Stimulated activated CD4-positive, alpha-beta T cell treated with anti-CD3 and anti-CD28 coated beads, Interleukin-2, amount 100 ng/mL, for 24 hours (primary cell): ENCODE measurements around the gene PSAP.

Source experiments
- DNase-seq, 2 donors: peaks; one replicate each; pipeline ENCODE4 v3.0.0-alpha.2; 2020

Gene PSAP

DNA sequence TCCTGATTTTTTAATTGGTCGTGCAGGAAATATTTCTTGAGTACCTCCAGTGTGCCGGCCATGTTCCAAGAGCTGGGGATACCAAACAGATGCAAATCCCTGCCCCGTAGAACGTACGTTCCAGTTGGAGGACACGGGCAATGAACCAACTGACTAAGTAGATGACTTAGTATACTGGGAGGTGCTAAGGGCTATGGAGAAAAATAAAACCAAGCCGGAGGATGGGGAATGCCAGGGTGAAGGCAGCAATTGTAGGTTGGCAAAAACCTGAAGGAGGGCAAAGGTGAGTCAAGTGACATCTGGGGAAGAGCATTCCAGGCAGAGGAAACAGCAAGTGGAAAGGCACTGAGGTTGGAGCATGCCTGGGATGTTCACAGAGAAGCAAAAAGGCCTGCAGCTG lies 70.9 kb downstream of the PSAP start:
- no peak for DNase-seq

DNA sequence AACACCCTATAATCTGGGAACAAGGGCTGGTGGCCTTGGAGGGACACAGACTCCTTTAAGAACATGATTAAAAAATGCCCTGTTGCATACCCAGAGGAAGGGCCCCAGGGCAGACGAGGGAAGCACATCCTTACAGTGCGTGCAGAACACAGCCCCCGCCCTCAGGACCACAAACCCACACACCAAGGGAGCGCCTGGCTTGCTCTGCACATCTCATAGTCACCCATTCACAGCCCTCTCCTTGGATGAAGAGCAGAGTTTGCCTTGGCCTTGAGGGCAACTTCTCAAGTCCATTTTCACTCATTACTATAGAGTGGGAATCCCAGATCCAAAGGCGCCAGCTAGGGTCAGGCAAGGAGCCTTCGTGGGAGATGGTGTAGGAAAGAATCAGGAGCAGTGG lies 71.4 kb downstream of the PSAP start:
- DNase-seq: no peak

DNA sequence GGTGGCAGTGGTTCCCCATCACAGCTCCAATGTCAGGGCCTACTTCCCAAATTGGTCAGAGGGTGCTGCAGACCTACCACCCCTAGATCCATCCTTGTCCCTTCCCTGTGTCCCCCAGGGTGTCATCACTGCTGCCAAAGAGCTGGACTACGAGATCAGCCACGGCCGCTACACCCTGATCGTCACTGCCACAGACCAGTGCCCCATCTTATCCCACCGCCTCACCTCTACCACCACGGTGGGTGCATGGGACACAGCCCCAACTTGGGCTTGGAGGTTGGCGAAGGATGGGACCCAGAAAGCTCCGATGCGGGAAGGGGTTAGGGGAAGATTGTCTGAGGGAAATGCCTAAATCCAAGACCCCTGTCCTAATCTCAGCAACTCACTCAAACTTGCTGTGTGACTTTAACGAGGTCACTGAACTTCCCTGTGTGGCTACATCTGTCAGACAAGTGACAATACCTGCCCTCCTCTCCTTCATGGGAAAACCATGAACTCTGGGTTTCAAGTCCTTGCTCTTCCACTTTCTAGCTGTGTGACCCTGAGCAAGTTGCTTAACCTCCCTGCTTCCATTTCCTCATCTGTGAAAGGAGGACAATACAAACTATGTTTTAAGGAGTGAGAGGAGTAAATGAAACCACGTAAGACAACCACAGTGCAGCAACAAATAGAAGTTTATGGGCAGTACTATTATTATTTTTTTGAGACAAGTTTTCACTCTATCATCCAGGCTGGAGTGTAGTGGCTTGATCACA lies 72.8 kb downstream of the PSAP start:
- DNase-seq: no peak

DNA sequence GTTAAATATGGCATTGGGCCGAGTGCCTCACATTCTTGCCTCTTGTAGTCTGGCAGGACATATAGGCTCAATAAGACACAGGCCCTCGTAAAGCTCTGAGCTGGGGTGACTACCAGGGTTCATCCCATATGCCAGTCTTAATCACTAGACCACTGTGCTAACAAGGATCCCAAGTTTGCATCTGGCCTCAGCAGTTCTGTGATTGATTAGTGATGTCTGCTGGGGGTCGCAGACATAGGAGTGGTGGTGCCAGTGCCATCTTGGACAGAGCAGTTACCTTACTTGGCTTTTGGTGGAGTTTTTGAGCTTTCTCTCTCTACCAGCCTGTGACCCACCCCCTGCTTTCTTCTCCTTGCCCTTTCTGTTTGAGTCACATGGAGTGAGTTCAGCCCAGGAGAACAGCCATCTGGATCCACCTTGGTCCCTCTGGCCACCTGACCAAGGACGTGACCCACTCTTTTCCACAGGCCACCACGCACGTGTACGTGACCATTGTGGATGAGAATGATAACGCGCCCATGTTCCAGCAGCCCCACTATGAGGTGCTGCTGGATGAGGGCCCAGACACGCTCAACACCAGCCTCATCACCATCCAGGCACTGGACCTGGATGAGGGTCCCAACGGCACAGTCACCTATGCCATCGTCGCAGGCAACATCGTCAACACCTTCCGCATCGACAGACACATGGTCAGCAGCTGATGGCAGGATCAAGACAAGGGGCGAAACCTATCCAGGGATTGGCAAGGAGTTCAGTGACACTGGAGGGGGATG lies 73.7 kb downstream of the PSAP start:
- DNase-seq: no peak

DNA sequence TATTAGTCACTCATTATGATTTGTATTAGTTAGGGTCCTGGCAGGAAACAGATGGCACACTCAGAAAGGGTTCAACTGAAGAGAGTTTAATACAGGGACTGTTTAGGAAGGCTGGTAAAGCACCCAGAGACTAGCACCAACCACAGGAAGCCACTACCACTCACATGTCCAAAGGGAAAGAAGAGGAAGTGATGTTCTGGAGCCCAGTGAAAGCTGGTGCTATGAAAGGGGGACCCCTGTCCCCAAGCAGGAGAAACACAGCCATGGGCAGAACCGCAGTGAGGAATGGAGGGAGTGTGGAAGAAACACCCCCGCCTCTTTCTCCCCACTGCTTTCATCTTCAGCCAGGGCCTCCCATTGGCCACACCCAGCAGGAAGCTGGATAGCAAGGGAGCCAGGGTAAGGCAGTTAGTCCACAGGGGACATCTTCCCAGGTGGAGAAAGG lies 74.5 kb downstream of the PSAP start:
- DNase-seq: no peak

DNA sequence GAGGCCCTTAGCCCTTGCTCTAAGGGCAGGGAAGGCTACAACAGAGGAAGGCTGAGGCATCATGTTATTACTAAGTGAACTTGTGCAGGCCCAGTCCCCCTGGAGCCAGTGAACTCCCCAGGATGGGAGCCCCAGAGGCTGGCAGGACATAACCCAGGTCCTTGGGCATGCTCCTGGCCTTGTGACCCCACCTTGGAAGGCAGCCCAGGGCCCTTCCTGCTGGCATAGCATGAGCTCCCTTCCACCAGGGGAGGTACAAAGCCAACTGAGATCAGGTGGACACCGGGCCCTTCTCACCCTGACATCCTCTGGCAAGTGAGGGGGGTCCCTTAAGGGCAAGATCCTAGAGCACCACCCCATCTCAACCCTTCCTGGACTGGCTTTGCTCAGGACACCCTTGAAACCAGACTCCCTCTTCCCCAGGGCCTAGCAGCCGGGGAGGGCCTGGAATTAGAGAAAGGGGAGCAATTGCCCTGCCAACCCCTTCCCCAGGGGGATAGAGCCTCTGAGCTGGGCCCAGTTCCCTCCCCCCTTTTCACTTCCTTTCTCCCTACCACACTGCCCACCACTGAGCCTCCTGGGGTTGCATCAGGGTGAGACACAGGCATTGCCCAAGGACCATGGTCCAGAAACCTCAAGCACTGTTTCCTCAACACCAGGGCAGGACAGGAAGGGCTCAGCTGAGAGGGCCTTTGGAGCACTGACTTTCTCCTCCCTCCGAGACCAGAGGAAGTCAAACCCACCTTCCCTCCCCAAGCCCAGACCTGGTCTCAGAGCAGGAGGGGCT lies 75.9 kb downstream of the PSAP start:
- DNase-seq: no peak

DNA sequence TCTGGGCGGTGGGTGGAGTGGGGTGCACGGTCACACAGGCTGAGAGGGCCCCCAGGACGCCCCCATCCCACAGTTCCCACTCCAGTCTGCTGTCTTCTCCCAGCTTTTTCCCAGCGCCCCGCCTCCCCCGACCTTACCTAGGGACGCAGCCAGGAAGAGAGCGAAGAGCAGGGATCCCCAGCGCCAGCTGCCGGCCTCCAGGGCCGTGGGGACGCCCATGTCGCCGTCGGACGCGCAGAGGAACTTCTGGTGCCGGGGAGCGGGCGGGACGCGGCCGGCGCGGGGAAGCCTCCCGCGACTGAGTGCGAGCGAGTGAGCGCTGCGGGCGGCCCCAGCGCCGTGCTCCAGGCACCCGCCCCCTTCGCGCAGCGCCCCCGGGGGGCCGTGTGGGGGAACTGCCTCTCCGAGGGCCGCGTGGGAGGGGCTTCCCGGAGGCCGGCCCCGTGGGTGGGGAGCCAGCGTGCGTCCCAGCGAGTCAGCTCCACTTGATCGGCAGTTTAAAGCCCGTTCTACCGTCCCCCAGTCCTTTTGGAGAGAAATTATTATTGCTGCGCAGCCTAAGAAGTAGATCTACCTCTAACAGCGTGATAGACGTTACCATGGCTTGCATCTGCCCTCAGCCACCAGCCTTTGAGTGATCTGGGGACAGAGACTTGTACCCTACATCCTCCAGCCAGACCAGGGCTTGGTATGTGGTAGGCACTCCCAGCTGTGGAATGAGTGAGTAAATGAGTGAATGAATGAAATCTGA lies 77.7 kb downstream of the PSAP start, which contains the start of gene VSIR:
VSIR (minus strand) TSS at position 300 of the 751 bp plus-strand sequence; CDS start at position 219, 81 bp downstream.
- peak; percentile 96 to 98 for DNase-seq

DNA sequence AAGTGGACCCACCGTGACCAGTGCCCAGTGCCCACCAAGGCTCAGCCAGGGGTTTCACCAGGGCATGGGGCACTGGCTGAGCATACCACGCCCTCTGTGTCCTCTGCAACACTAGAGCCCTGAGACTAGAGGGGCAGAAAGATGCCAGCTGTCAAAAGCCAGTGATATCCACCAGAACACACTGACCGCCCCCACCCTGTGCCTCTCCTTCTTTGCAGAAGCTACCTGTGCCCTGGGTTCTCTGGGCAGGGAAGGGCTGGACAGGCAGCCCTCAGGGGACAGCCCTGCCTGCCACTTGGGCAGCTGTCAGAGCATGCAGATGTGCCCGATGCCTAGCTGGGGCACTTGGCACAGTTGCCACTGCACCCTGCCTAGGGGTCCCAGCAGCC lies 78.2 kb downstream of the PSAP start:
- DNase-seq: peak in 1 of 2 donors; percentile 28

DNA sequence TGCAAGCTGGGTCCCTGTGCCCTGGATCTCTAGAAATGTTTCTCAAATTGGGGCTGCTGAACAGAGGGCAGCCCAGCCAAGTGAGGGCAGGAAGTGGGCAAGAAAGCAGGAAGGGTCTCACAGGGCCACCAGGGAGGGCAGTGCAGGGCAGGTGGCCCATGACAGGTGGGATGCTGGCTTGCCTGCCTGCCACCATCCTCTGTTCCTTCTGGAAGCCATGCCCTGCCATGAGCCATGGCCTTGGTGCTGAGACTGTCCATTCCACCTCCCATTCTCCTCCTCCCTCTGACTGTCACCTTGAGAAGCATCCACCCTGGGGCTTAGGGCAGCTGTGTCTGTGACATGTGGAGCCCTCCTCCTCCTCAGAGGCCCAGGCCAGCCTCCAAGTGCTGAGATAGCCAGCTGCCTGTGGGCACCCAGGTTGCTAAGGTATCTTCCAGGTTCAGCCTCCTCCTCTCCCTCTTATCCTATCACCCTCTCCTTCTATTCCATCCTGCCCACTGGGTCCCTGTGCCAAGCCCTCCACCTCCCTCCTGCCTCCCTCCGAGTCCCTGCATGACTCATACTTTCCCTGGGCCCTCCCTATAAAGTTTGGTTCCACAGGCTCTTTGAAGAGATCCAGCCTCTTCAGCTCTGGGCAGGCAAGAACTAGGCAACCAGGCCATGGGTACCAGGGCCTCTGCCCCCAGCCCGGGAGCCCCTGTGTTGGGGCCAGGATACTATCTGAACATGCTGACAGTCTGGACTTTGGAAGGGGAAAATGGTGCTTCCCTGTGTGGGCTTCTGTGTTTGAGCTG lies 79.0 kb downstream of the PSAP start:
- DNase-seq: peak in 1 of 2 donors; percentile 49

DNA sequence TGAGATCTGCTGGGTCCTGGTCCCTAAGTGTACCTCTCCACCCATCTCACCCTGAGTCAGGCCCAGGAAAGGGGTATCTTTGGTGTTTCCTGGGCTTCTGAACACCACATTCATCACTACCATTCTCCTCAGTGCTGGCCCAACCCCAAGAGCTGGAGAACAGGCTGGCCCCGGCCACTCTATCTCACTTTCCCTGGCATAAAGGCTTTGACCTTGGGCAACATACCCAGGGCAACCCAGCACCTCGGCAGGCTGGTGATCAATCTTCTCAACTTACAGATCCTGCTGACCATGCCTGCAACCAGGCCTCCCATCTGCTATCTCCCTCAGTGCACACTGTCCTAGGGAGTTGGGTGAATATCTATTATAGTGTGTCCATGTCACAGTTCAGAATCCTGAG lies 79.8 kb downstream of the PSAP start:
- peak in 1 of 2 donors; percentile 12 for DNase-seq

DNA sequence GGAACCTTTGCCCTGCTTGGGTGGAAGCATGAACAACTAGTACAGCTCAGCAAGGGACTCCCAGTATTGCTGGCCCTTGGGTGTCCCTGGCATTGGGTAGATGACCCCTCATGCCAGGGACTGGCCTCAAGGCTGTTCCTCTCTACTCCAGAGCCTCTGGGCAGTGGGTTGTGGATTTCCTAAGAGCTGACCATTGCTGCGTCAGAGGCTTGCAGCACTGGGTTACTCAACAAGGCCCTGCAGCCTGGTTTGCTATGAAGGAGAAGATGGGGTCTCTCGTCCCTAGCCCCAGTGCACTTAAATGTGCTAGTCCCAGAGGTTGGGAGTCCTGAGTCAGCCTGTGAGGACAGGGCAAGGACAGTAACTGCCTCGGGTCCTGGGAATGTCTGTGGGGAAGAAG lies 80.3 kb downstream of the PSAP start:
- DNase-seq: peak in 1 of 2 donors; percentile 6

DNA sequence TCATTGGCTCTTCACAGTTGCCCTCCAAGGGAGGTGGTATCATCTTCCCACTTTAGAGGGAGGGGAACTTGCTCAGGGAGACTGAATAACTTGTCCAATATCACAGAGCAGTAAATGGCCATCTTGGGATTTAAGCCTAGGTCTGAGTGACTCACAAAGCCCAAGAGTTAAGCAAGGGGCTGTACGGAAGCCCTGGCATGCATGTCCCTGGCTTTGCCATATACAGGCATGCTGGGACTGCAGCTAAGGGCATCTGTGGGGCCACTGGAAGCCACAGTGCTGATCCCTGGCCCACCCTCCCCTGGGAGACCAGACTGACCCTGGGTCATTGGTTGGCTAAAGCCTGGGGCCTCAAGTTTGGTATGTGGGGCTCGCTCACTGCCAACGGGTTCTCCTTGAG lies 80.8 kb downstream of the PSAP start:
- no peak for DNase-seq

DNA sequence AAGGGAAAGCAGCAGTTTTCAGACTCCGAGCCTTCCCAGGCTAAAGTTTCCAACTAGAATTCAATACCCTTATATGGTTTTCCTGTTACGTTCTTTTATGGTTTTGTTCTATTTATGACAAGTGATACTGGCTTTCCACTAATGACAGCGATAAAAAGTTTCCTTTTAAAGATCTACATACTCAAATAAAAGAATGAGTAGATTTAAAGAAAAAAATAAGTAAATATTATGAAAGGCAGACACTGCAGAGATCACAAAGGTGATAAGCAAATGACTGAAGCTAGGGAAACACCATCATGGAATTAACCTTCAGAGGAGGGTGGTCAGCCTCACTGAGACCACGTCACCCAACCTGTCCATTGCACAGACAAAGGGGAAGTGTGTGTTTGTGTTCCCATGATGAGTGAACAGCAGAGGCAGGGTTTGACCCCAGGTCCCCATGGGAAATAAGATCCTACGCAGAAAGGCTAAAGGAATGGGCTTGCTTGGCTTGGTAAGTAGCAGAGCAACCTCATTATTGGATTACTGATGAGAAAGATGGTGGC lies 81.7 kb downstream of the PSAP start:
- peak in 1 of 2 donors; percentile 26 for DNase-seq

DNA sequence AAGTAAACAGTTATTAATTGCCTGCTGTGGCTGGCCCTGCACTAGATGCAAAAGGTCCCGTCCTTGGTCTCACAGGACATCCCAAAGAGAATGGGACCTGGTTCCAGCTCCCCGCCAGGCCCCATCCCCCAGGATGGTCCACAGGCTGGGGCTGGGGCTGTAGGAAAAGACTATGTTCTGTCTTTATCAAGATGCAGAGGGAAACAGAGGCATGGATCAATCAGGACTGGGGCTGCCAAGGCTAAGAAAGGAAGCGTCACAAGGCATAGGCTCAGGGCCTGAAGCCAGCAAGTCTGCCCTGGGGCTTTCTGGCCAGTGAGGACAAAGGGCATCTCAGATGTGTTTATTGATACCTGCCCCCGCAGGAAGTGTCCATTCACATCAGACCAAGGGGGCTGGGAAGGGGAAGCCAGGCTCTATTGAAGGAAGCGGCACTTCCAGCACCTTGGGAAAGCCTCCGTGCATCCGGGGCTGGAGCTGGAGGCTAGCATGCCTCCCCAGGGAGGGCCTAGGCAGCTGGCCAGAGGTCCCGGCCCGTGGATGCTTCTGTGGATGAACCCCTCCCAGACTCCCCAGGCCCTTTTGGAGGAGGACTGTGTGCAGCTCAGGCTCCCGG lies 83.5 kb downstream of the PSAP start:
- DNase-seq: no peak

DNA sequence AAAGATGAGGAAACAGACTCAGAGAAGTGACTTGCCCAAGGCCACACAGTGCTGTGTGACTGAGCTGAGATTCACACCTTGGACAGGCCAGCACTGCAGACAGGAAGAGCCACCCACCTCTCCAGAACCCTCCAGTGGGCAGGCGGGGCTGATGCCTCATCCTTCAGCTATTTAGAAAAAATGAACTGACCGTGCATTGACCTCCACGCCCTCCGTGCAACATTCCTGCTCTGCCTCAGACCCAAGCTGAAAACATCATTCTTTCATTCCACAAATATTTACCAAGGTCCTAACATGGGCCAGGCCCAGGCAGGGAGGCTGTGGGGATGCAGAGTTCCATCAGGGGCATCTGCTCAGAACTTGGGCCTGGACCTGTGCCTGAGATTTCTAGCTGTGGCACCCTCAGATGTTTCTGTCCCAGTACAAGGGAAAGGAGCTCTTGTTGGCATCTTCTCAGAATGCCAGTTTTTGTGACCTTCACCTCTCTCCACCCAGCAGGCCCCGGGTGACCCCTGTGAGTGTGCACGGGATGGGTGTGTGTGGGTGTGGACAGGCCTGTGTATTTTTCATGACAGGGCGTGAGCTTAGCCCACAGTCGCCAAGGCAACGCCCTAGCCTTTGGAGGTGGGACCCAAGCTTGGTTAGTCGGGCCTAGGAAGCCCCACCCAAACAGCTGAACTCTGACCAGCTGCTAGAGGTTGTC lies 84.2 kb downstream of the PSAP start:
- DNase-seq: no peak
